CD1c-positive myeloid dendritic cell (primary cell): ENCODE results near the gene MAPK9.

Source experiments
- DNase-seq: peaks from one replicate; pipeline ENCODE4 v3.0.0-alpha.2; 2016; ENCODE audit errors: extremely low spot score

The MAPK9 gene

DNA sequence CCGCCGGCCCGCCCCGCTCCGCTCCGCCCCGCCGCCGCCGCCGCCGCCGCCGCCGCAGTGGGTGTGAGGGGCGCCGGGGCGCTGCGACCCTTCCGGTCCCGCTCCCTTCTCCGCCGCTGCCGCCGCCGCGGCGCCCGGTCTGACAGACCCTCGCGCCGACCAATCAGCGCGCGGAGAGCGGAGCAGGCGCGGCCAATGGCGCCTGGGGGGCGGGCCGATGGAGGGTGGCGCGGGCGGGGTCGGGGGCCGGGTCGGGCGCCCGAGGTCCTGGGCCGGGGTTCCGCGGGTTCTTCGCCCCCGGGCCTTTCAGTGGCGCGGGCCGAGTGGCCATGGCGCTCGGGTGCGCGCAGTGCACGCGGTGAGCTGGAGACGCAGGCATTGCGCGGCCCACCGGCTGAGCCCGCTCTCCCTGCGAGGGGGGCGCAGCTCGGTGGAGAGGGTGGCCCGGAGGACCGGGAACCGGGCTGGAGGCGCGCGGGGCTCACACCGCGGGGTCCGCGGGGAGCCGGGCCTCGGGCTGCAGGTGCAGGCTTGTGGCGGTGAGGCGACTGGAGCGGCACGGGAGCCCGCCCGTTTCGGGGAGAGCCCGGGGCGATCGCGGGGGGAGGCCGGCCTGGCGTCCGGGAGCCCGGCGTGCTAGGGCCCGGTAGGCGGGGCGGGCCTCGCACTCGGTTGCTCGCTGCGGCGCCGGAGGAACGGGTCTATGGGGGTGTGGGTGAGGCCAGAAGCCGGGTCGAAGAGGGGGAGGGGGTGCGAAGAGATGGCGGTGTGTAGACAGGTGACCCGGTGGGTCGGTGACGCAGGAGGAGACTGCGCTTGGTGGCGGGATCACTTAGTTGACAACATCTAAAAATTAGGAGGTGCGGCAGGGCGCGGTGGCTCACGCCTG is at the start of gene MAPK9:
Gene MAPK9 (minus strand): TSS at position 141 of the 889 bp plus-strand sequence. CDS start 11,522 bp downstream, outside the sequence.
- peak; percentile 93 for DNase-seq

GRCh38 chr5:180341595-180341994 is 49.7 kb upstream of the MAPK9 start:
- DNase-seq, result no peak

- no peak for DNase-seq
Measured at GRCh38 chr5:180340856-180341255, 49.0 kb upstream of the MAPK9 start.

DNA sequence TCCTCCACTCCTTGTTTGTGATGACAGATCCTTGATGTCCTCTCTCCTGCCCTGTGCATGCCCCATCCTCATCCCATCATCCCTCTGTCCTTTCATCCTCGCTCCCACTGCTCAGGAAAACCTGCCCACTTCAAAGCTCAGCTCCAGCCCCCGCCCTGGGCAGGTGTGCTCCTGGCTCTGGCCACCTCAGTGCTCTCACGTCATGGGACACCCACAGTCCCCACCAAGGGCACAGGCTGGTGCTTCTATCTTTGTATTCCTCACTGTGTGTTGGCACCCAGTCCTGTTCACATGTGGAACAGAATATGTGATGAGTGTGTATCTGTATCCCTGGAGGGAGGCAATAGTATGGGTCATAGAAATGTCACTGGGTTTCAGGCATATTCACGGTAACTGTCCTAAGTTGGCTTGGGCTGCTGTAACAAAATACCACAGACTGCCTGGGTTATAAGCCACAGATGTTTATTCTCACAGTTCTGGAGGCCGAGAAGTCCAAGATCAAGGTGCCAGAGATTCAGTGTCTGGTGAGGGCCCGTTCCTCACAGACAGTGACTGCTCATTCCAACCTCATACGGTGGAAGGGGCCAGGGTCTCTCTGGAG is 47.8 kb upstream of the MAPK9 start:
- DNase-seq, result no peak

DNA sequence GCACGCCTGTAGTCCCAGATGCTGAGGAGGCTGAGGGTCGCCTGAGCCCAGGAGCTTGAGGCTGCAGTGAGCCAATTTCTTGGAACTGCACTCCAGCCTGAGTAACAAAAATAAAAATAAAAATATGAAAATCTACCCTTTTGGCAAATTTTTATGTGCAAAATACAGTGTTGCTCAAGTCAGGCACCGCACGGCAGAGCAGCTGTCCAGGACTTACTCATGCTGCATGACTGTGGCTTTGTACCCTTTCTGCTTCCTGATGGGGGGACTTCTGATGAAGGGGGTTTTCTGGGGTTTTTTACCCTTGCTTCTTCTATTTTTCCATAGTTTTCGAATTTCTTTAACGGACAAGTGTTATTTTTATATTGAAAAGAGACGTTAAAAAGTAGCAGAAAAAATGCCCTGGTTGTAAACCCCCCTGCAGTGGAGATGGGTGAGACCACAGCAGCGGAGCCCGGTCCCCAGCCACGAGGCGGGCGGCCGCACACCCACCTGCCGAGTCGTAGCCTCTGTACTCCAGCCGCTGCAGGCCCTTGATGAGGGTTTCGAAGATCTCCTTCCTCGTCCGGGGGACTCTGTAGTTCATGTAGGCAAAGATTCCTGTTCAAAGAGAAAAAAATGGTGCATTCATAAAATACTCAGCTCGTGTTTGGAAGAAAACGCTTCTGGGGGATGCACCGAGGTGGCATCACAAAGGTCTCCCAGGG is 46.3 kb upstream of the MAPK9 start:
- DNase-seq, result no peak

GRCh38 chr5:180336234-180337020 is 44.5 kb upstream of the MAPK9 start:
- DNase-seq, result no peak

DNA sequence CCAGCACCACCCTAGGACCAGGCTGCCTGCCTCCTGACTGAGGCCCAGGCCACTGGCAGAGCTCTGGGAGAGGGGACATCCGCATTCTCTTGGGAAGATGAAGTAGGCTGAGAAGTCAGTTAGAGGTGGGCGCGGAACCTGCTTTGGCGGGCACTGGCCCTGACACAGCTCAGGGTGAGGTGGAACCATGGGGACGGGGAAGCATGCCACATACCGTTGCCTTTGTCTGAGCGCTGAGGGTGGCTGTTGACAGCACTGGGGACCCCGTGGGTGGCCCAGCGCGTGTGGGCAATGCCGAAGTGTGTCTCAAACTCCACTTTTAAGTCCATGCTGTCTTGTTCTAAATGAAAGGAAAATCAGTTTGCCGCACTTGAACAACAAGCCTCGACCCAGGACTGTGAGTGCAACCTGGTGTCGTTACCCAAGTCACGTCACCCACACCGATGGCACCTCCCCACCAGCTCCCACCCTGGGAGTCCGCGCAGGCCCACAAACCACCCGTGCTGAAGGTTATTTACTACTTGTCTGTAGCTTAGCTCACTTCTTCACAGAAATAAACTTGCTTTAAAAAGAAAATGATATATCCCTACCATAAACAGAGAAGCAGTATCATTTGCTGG is 43.8 kb upstream of the MAPK9 start:
- no peak for DNase-seq

GRCh38 chr5:180334751-180335613 is 43.1 kb upstream of the MAPK9 start:
- DNase-seq, result no peak

GRCh38 chr5:180334176-180334575 is 42.3 kb upstream of the MAPK9 start:
- DNase-seq, result no peak

DNA sequence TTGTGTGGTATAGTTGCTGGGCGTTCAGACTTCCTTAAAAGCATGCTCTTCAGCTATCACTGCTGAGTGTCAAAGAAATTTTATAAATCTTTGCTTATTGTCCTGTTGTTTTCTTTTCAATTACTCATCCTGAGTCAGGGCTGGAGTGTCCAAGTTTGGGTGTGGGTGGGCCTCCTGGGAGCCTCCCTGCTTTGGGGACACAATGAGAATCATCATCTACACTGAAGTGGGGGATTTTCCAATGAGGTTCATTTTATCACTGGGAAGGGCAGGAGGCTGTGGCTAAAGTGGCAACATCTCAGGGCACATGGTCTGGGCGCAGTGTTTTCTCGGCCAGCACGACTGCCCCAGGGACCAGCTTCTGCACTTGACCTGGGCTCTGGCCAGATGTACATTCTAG is 41.8 kb upstream of the MAPK9 start:
- DNase-seq, result no peak

DNA sequence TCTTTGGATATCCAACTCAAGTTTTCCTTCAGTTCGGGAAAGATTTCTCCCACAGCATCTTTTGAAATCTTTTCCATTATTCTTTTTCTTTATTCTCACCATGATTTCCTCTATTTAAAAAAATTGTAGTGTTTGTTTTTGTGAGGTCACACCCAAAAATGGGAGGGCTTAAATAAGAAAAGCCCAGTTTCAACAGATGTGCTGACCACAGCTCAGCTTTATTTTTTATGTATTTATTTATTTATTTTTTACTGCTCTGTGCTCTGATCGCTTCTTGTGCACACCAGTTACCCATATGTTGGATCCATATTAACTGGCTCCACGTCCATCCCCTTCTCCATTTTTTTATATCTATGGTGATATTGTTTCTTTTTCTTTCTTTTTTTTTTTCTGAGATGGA is 41.0 kb upstream of the MAPK9 start:
- no peak for DNase-seq

- DNase-seq, result no peak
Measured at GRCh38 chr5:180332051-180332517, 40.2 kb upstream of the MAPK9 start.

- no peak for DNase-seq
Measured at GRCh38 chr5:180331647-180331950, 39.7 kb upstream of the MAPK9 start.

- DNase-seq, result no peak
Measured at GRCh38 chr5:180330810-180331646, 39.1 kb upstream of the MAPK9 start.

GRCh38 chr5:180330270-180330648 is 38.4 kb upstream of the MAPK9 start:
- DNase-seq, result no peak

- no peak for DNase-seq
Measured at GRCh38 chr5:180329606-180330269, 37.9 kb upstream of the MAPK9 start.

- DNase-seq, result no peak
Measured at GRCh38 chr5:180329138-180329435, 37.2 kb upstream of the MAPK9 start.

GRCh38 chr5:180328296-180329137 is 36.6 kb upstream of the MAPK9 start:
- peak; percentile 90 for DNase-seq
